IMR-90 (cell line): ENCODE measurements around the gene GALNT7. TPM values are rescaled to one million over a fixed set of nuclear protein-coding genes. Genes with fewer than 3 reads are reported as not detected.

Source experiments
- ATAC-seq: fragments of 200-7000 bp; cut with Tn5 transposase; 2 replicates; pipeline ENCODE4 v1.9.1; 2020; ENCODE audit warnings: low read depth, mild to moderate bottlenecking, moderate library complexity
- BruUV-seq: library from RNA; stranded (reverse); fragments of 400-500 nt; replicated peaks from 2 replicates; lab custom pipeline; 2021; lab: Mats Ljungman, UMichigan
- CTCF ChIA-PET: fragments of 300-600 bp; formaldehyde crosslinking; extraction: SDS; loops from one replicate; lab custom pipeline; 2021; ENCODE audit warnings: antibody characterized with exemption; lab: Yijun Ruan, JAX
- POLR2A ChIA-PET: fragments of 300-600 bp; sonication (Branson Sonifier 250); formaldehyde crosslinking; loops from one replicate; lab custom pipeline; 2022; ENCODE audit warnings: antibody characterized with exemption; ENCODE audit not compliant: unreplicated experiment; lab: Charles Lee
- DNase-seq: peaks from one replicate; pipeline ENCODE4 v3.0.0; 2013
- H2AFZ ChIP-seq: replicated peaks from 2 replicates; pipeline ENCODE3; 2013; ENCODE audit warnings: low read length, mild to moderate bottlenecking; ENCODE audit not compliant: poor library complexity
- H2AK5ac ChIP-seq: 2 replicates; pipeline ENCODE4 v1.6.1; 2013; ENCODE audit warnings: low read depth, low read length, inconsistent platforms
- H2AK9ac ChIP-seq: replicated peaks from 2 replicates; pipeline ENCODE3; 2013; ENCODE audit warnings: mild to moderate bottlenecking, low read depth, low read length, moderate library complexity; ENCODE audit not compliant: poor library complexity
- H2BK120ac ChIP-seq: 2 replicates; pipeline ENCODE4 v1.6.1; 2013; ENCODE audit warnings: low read depth, low read length, inconsistent platforms
- H2BK15ac ChIP-seq: 3 replicates; pipeline ENCODE4 v1.6.1; 2013; ENCODE audit warnings: low read depth, low read length, inconsistent platforms
- H2BK20ac ChIP-seq: 2 replicates; pipeline ENCODE4 v1.6.1; 2013; ENCODE audit warnings: low read depth, mild to moderate bottlenecking, inconsistent platforms, low read length, moderate library complexity
- H2BK5ac ChIP-seq: 2 replicates; pipeline ENCODE4 v1.6.1; 2013; ENCODE audit warnings: mild to moderate bottlenecking, low read depth, low read length, inconsistent platforms; ENCODE audit not compliant: poor library complexity, severe bottlenecking
- H3K14ac ChIP-seq: replicated peaks from 2 replicates; pipeline ENCODE4 v1.6.1; 2013; ENCODE audit warnings: low read depth, low read length, inconsistent platforms
- H3K18ac ChIP-seq: 2 replicates; pipeline ENCODE4 v1.6.1; 2013; ENCODE audit warnings: low read depth, low read length, control low read depth
- H3K23ac ChIP-seq: 2 replicates; pipeline ENCODE4 v1.6.1; 2013; ENCODE audit warnings: low read depth, low read length, inconsistent platforms
- H3K27ac ChIP-seq: 2 replicates; pipeline ENCODE4 v1.5.1; 2013; ENCODE audit warnings: mild to moderate bottlenecking, control low read depth, low read length; ENCODE audit not compliant: insufficient read depth
- H3K27me3 ChIP-seq: 2 replicates; pipeline ENCODE4 v1.6.1; 2013; ENCODE audit warnings: low read length; ENCODE audit not compliant: control insufficient read depth, insufficient read depth
- H3K36me3 ChIP-seq: 2 replicates; pipeline ENCODE4 v1.6.1; 2013; ENCODE audit warnings: low read length, mixed read lengths; ENCODE audit not compliant: control insufficient read depth, insufficient read depth
- H3K4ac ChIP-seq: 2 replicates; pipeline ENCODE4 v1.6.1; 2013; ENCODE audit warnings: low read depth, low read length, inconsistent platforms
- H3K4me1 ChIP-seq: 2 replicates; pipeline ENCODE4 v1.6.1; 2013; ENCODE audit warnings: low read length, mixed read lengths; ENCODE audit not compliant: control insufficient read depth, insufficient read depth
- H3K4me2 ChIP-seq: 2 replicates; pipeline ENCODE4 v1.6.1; 2013; ENCODE audit warnings: low read depth, mild to moderate bottlenecking, control low read depth, low read length, moderate library complexity
- H3K4me3 ChIP-seq: 2 replicates; pipeline ENCODE4 v1.5.1; 2013; ENCODE audit warnings: low read depth, mild to moderate bottlenecking, control low read depth, low read length, moderate library complexity; ENCODE audit not compliant: insufficient read depth
- H3K56ac ChIP-seq: 2 replicates; pipeline ENCODE4 v1.6.1; 2013; ENCODE audit warnings: low read length, inconsistent platforms; ENCODE audit not compliant: insufficient read depth; ENCODE audit errors: extremely low read depth
- H3K79me1 ChIP-seq, 2 experiments: 2 replicates each; pipeline ENCODE4 v1.6.1; 2013; ENCODE audit warnings: low read length in 2 of 2, inconsistent platforms in 1 of 2, low read depth in 1 of 2
- H3K9ac ChIP-seq: 2 replicates; pipeline ENCODE4 v1.6.1; 2013; ENCODE audit warnings: low read depth, low read length, control low read depth
- H3K9me1 ChIP-seq: 2 replicates; pipeline ENCODE4 v1.6.1; 2013; ENCODE audit warnings: low read length, inconsistent platforms; ENCODE audit not compliant: insufficient read depth
- H3K9me3 ChIP-seq: 2 replicates; pipeline ENCODE4 v1.6.1; 2013; ENCODE audit warnings: low read length; ENCODE audit not compliant: control insufficient read depth, insufficient read depth
- H4K20me1 ChIP-seq: 2 replicates; pipeline ENCODE4 v1.6.1; 2013; ENCODE audit warnings: low read length, inconsistent platforms; ENCODE audit not compliant: insufficient read depth
- H4K5ac ChIP-seq: 2 replicates; pipeline ENCODE4 v1.6.1; 2013; ENCODE audit warnings: mild to moderate bottlenecking, low read depth, low read length, control low read depth
- H4K8ac ChIP-seq, 2 experiments: 2 replicates each; pipeline ENCODE4 v1.6.1; 2013; ENCODE audit warnings: low read depth in 2 of 2, low read length in 2 of 2, control low read depth in 1 of 2, inconsistent platforms in 1 of 2
- H4K91ac ChIP-seq: 2 replicates; pipeline ENCODE4 v1.6.1; 2013; ENCODE audit warnings: low read depth, low read length, inconsistent platforms; ENCODE audit not compliant: insufficient read depth
- BHLHE40 ChIP-seq: fragments of 150-350 bp; IDR thresholded peaks from 2 replicates; pipeline ENCODE4 v1.6.1; 2016; ENCODE audit warnings: mild to moderate bottlenecking, low read depth, low read length
- CEBPB ChIP-seq: IDR thresholded peaks from 2 replicates; pipeline ENCODE4 v1.6.1; 2012; ENCODE audit warnings: low read depth, low read length, improper control_type of control experiment
- CHD1 ChIP-seq: IDR thresholded peaks from 2 replicates; pipeline ENCODE4 v1.6.1; 2012; ENCODE audit warnings: low read depth, low read length, improper control_type of control experiment
- CTCF ChIP-seq: conservative IDR thresholded peaks from 2 replicates; pipeline ENCODE4 v1.5.1; 2012; ENCODE audit warnings: mild to moderate bottlenecking, low read depth, low read length, improper control_type of control experiment
- FOS ChIP-seq: fragments of 150-350 bp; IDR thresholded peaks from 2 replicates; pipeline ENCODE4 v1.6.1; 2016; ENCODE audit warnings: low read depth, low read length
- MAFK ChIP-seq: IDR thresholded peaks from 2 replicates; pipeline ENCODE4 v1.6.1; 2012; ENCODE audit warnings: low read depth, low read length, improper control_type of control experiment
- MAZ ChIP-seq: IDR thresholded peaks from 2 replicates; pipeline ENCODE4 v1.6.1; 2012; ENCODE audit warnings: low read depth, mild to moderate bottlenecking, low read length, improper control_type of control experiment, moderate library complexity, borderline replicate concordance
- MXI1 ChIP-seq: IDR thresholded peaks from 2 replicates; pipeline ENCODE4 v1.6.1; 2012; ENCODE audit warnings: low read depth, mild to moderate bottlenecking, low read length, moderate library complexity, borderline replicate concordance
- NFE2L2 ChIP-seq: fragments of 150-350 bp; IDR thresholded peaks from 2 replicates; pipeline ENCODE4 v1.6.1; 2016; ENCODE audit warnings: low read depth, mild to moderate bottlenecking, low read length
- POLR2A ChIP-seq: IDR thresholded peaks from 2 replicates; pipeline ENCODE4 v1.6.1; 2012; ENCODE audit warnings: mild to moderate bottlenecking, low read depth, low read length
- RAD21 ChIP-seq: IDR thresholded peaks from 2 replicates; pipeline ENCODE4 v1.6.1; 2012; ENCODE audit warnings: low read length, improper control_type of control experiment
- RCOR1 ChIP-seq: IDR thresholded peaks from 2 replicates; pipeline ENCODE4 v1.6.1; 2012; ENCODE audit warnings: mild to moderate bottlenecking, low read length, improper control_type of control experiment; ENCODE audit not compliant: insufficient replicate concordance
- RFX5 ChIP-seq: IDR thresholded peaks from 2 replicates; pipeline ENCODE4 v1.8.0; 2012; ENCODE audit warnings: low read depth, mild to moderate bottlenecking, low read length, moderate library complexity
- SMC3 ChIP-seq: fragments of 150-350 bp; IDR thresholded peaks from 2 replicates; pipeline ENCODE4 v1.6.1; 2016; ENCODE audit warnings: low read depth, mild to moderate bottlenecking, antibody characterized with exemption, low read length, moderate library complexity
- WGBS, 2 experiments: methylation state at CpG; one replicate each; pipeline versions ENCODE4 v1.1.5 to v1.1.7; 2013; ENCODE audit warnings: missing lambda C conversion rate in 2 of 2; ENCODE audit not compliant: insufficient read length in 1 of 2; ENCODE audit errors: extremely low coverage in 2 of 2; 5-methylcytosine and 5-hydroxymethylcytosine counted together
- dilution Hi-C: fragments of 300-500 bp; cut with HindIII; formaldehyde crosslinking; loops from one replicate; pipeline ENCODE4 v1.14.3; 2018; ENCODE audit warnings: low sequenced_read_pairs; ENCODE audit not compliant: unreplicated experiment
- in situ Hi-C: fragments of 300-500 bp; cut with MboI; formaldehyde crosslinking; loops from 3 replicates; pipeline ENCODE4 v1.14.3; 2019; ENCODE audit warnings: low sequenced_read_pairs, inconsistent platforms, mixed read lengths
- intact Hi-C: fragments of 100-400 bp; cut with micrococcal nuclease; formaldehyde crosslinking; loops from 2 replicates; pipeline ENCODE4 v1.10.0; 2022
- polyA plus RNA-seq, 3 experiments: library from polyadenylated mRNA; depleted of rRNA; stranded (reverse); fragments of >200 nt; gene quantifications; 2 replicates each; pipeline ENCODE4 v1.2.3, GENCODE V29; 2012; ENCODE audit warnings: low replicate concordance in 1 of 3
- total RNA-seq: library from RNA; depleted of rRNA; stranded (reverse); fragments of >200 nt; gene quantifications from 2 replicates; pipeline ENCODE4 v1.2.3, GENCODE V29; 2012
- TF ChIP-seq, protein P1 (sequence below): fragments of 150-350 bp; IDR thresholded peaks from 2 replicates; pipeline ENCODE4 v1.6.1; 2017; ENCODE audit warnings: mild to moderate bottlenecking, antibody characterized with exemption, low read length, low read depth
- TF ChIP-seq, protein P2 (sequence below): fragments of 150-350 bp; IDR thresholded peaks from 2 replicates; pipeline ENCODE4 v1.6.1; 2016; ENCODE audit warnings: low read depth, mild to moderate bottlenecking, low read length, moderate library complexity, borderline replicate concordance

GALNT7 gene
- total and polyA plus RNA-seq, 2 of the 4 experiments (the other 2 are of a cell fraction), result 19.1 to 31.2 TPM

GRCh38 chr4:173121076-173121561 is 47.5 kb upstream of the GALNT7 start:
- H3K9ac ChIP-seq, result no peak overlapping the region
- in situ Hi-C loops, result no loop called here
- H4K20me1 ChIP-seq, result no peaks in the 10 kb centered on the region
- H2BK5ac ChIP-seq, result no peak overlapping the region
- H2AK5ac ChIP-seq, result no peak overlapping the region
- no peaks in the 10 kb centered on the region for H3K79me1 ChIP-seq
- H3K27me3 ChIP-seq, result no peaks in the 10 kb centered on the region
- no peak overlapping the region for H2BK20ac ChIP-seq
- H2BK15ac ChIP-seq, result no peak overlapping the region
- H2AK9ac ChIP-seq, result no peak overlapping the region
- H3K4ac ChIP-seq, result no peak overlapping the region
- dilution Hi-C loops, result no loop called here
- WGBS, 2 experiments, result no CpG with 5 or more reads among the region's 3 CpGs
- H3K9me1 ChIP-seq, result no peaks in the 10 kb centered on the region; the same call in 1 of the 2 replicates
- no peak overlapping the region for H4K91ac ChIP-seq
- ATAC-seq (peak; percentile 88), DNase-seq (peak; percentile 25)
- H3K36me3 ChIP-seq, result no peaks in the 10 kb centered on the region
- H3K4me2 ChIP-seq, result peak overlapping the region; percentile 42; the same call in 1 of the 2 replicates
- no peak overlapping the region for H2BK120ac ChIP-seq
- H3K9me3 ChIP-seq, result no peaks in the 10 kb centered on the region
- POLR2A ChIA-PET, result interaction anchor here (0.6 kb wide), 1 partner anchor 83 kb away, joined by 3 read pairs; no protein-coding TSS in a partner anchor
- intact Hi-C loops, result loop anchor here (1.0 kb wide), 1 partner anchor 47 kb away; the partner anchor contains the start of gene GALNT7
- no peak overlapping the region for H3K4me3 ChIP-seq
- no peak overlapping the region for H4K5ac ChIP-seq
- H3K18ac ChIP-seq, result no peak overlapping the region
- H4K8ac ChIP-seq, result no peak overlapping the region
- H2AFZ ChIP-seq, result no peak overlapping the region
- no peak overlapping the region for H3K56ac ChIP-seq
- TF ChIP-seq FOS (no peak), MAZ (no peak), BHLHE40 (no peak), NFE2L2 (no peak), SMC3 (no peak), MAFK (no peak), RAD21 (no peak), POLR2A (no peak), CTCF (no peak), MXI1 (no peak), RFX5 (no peak), CEBPB (no peak), RCOR1 (no peak), CHD1 (no peak)
- TF ChIP-seq, protein P1, sequence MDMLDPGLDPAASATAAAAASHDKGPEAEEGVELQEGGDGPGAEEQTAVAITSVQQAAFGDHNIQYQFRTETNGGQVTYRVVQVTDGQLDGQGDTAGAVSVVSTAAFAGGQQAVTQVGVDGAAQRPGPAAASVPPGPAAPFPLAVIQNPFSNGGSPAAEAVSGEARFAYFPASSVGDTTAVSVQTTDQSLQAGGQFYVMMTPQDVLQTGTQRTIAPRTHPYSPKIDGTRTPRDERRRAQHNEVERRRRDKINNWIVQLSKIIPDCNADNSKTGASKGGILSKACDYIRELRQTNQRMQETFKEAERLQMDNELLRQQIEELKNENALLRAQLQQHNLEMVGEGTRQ, result no peak
- TF ChIP-seq, protein P2, sequence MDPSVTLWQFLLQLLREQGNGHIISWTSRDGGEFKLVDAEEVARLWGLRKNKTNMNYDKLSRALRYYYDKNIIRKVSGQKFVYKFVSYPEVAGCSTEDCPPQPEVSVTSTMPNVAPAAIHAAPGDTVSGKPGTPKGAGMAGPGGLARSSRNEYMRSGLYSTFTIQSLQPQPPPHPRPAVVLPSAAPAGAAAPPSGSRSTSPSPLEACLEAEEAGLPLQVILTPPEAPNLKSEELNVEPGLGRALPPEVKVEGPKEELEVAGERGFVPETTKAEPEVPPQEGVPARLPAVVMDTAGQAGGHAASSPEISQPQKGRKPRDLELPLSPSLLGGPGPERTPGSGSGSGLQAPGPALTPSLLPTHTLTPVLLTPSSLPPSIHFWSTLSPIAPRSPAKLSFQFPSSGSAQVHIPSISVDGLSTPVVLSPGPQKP, result no peak
- CTCF ChIA-PET, result interaction anchor here (1.0 kb wide), 1 partner anchor 40 kb away, joined by 5 read pairs; no protein-coding TSS in a partner anchor
- H3K27ac ChIP-seq, result no peak overlapping the region
- peaks cover 1% of the 10 kb centered on the region; the same call in 1 of the 2 replicates for H3K4me1 ChIP-seq
- H3K23ac ChIP-seq, result no peak overlapping the region
- H3K14ac ChIP-seq, result no peak overlapping the region
- BruUV-seq, result no TSS peak
